Colonic mucosa (tissue), 4 donors: ENCODE measurements around the gene INTS14. TPM values are rescaled to one million over a fixed set of nuclear protein-coding genes. Genes with fewer than 3 reads are reported as not detected.

Experiments used
- DNase-seq: peaks from one replicate; pipeline ENCODE4 v3.0.0-alpha.2; 2020
- H3K27ac ChIP-seq: fragments of 200-600 bp; one replicate; pipeline ENCODE4 v1.8.0; 2021
- H3K27me3 ChIP-seq: fragments of 200-600 bp; one replicate; pipeline ENCODE4 v1.8.0; 2021
- H3K36me3 ChIP-seq: fragments of 200-600 bp; one replicate; pipeline ENCODE4 v1.8.0; 2021
- H3K4me1 ChIP-seq: fragments of 200-600 bp; one replicate; pipeline ENCODE4 v1.8.0; 2021; ENCODE audit warnings: mild to moderate bottlenecking
- H3K4me3 ChIP-seq: fragments of 200-600 bp; one replicate; pipeline ENCODE4 v1.8.0; 2021
- H3K9ac ChIP-seq, 2 donors: one replicate each; pipeline ENCODE4 v1.7.0; 2013; ENCODE audit warnings: control low read depth in 2 of 2, low read depth in 2 of 2, low read length in 2 of 2
- H3K9me3 ChIP-seq: fragments of 200-600 bp; one replicate; pipeline ENCODE4 v1.8.0; 2021
- CTCF ChIP-seq: fragments of 200-600 bp; IDR thresholded peaks from one replicate; pipeline ENCODE4 v1.8.0; 2022; ENCODE audit warnings: antibody characterized with exemption, mild to moderate bottlenecking
- intact Hi-C: fragments of 100-400 bp; cut with DNase I; formaldehyde crosslinking; loops from one replicate; pipeline ENCODE4 v1.14.1; 2022
- total RNA-seq, 2 donors: library from RNA; stranded (reverse); fragmentation: NEBNext Ultra II Directional in 1 of 2; extraction: Animal tissue kit (Norgen Biotek cat#: 25700) in 1 of 2; gene quantifications; one replicate each; pipeline ENCODE4 v1.2.1, GENCODE V29; 2021
- donor health status: healthy.
- donor health status: DM: no; HTN: no; CAD: no.
- donor health status: DM: no; HTN: no; CAD: no.

The INTS14 gene
- total RNA-seq, 2 donors from 2014 or later, result 37.2 to 41.1 TPM

- intact Hi-C loops, result no loop called here
These were observed 20.6 kb upstream of the INTS14 start for GRCh38 chr15:65631503-65631902.

GRCh38 chr15:65630760-65631159 lies 19.8 kb upstream of the INTS14 start:
- H3K27me3 ChIP-seq, result no peaks in the 10 kb centered on the region
- intact Hi-C loops, result no loop called here
- no peaks in the 10 kb centered on the region for H3K36me3 ChIP-seq
- DNase-seq, result no peak
- no peak overlapping the region for H3K4me3 ChIP-seq
- TF ChIP-seq CTCF, result no peak
- H3K9me3 ChIP-seq, result no peaks in the 10 kb centered on the region
- H3K27ac ChIP-seq, result no peak overlapping the region
- no peak overlapping the region for H3K9ac ChIP-seq
- H3K4me1 ChIP-seq, result no peaks in the 10 kb centered on the region

More at GRCh38 chr15:65631503-65631902, 20.6 kb upstream of the INTS14 start:
- Histone ChIP-seq H3K27ac (no peak overlapping the region), H3K4me3 (no peak overlapping the region), H3K36me3 (no peaks in the 10 kb centered on the region), H3K4me1 (no peaks in the 10 kb centered on the region), H3K9ac (no peak overlapping the region), H3K9me3 (no peaks in the 10 kb centered on the region), H3K27me3 (no peaks in the 10 kb centered on the region)
- no peak for TF ChIP-seq CTCF
- no peak for DNase-seq

- TF ChIP-seq CTCF, result no peak
- Histone ChIP-seq H3K27me3 (no peaks in the 10 kb centered on the region), H3K4me3 (no peak overlapping the region), H3K27ac (no peak overlapping the region), H3K36me3 (no peaks in the 10 kb centered on the region), H3K9me3 (no peaks in the 10 kb centered on the region), H3K9ac (no peak overlapping the region), H3K4me1 (no peaks in the 10 kb centered on the region)
- DNase-seq, result no peak
- intact Hi-C loops, result no loop called here
These were observed 18.6 kb upstream of the INTS14 start for GRCh38 chr15:65629548-65629947.

GRCh38 chr15:65626856-65627255 lies 15.9 kb upstream of the INTS14 start:
- TF ChIP-seq CTCF, result no peak
- Histone ChIP-seq H3K4me3 (no peak overlapping the region), H3K9ac (no peak overlapping the region), H3K36me3 (no peaks in the 10 kb centered on the region), H3K27ac (no peak overlapping the region), H3K27me3 (no peaks in the 10 kb centered on the region), H3K4me1 (no peaks in the 10 kb centered on the region), H3K9me3 (no peaks in the 10 kb centered on the region)
- DNase-seq, result no peak
- intact Hi-C loops, result no loop called here

- DNase-seq, result no peak
- Histone ChIP-seq H3K9me3 (no peaks in the 10 kb centered on the region), H3K27ac (no peak overlapping the region), H3K4me3 (no peak overlapping the region), H3K36me3 (no peaks in the 10 kb centered on the region), H3K9ac (no peak overlapping the region), H3K27me3 (no peaks in the 10 kb centered on the region), H3K4me1 (no peaks in the 10 kb centered on the region)
- TF ChIP-seq CTCF, result no peak
- intact Hi-C loops, result no loop called here
These were observed 12.2 kb upstream of the INTS14 start for GRCh38 chr15:65623103-65623502.

GRCh38 chr15:65621638-65622037 lies 10.7 kb upstream of the INTS14 start, which contains the start of gene SLC24A1:
SLC24A1 (plus strand) TSS chr15:65621938; CDS start chr15:65624081, 2,143 bp downstream.
- no peak for DNase-seq
- Histone ChIP-seq H3K27me3 (no peaks in the 10 kb centered on the region), H3K4me3 (no peak within 1 kb of the TSS), H3K9me3 (no peaks in the 10 kb centered on the region), H3K27ac (no peak within 1 kb of the TSS), H3K9ac (no peak within 1 kb of the TSS), H3K4me1 (no peaks in the 10 kb centered on the region), H3K36me3 (no peaks in the 10 kb centered on the region)
- TF ChIP-seq CTCF, result no peak
- intact Hi-C loops, result no loop called here
